Measurements from ENCODE around the gene KIAA0408.

KIAA0408 gene

DNA sequence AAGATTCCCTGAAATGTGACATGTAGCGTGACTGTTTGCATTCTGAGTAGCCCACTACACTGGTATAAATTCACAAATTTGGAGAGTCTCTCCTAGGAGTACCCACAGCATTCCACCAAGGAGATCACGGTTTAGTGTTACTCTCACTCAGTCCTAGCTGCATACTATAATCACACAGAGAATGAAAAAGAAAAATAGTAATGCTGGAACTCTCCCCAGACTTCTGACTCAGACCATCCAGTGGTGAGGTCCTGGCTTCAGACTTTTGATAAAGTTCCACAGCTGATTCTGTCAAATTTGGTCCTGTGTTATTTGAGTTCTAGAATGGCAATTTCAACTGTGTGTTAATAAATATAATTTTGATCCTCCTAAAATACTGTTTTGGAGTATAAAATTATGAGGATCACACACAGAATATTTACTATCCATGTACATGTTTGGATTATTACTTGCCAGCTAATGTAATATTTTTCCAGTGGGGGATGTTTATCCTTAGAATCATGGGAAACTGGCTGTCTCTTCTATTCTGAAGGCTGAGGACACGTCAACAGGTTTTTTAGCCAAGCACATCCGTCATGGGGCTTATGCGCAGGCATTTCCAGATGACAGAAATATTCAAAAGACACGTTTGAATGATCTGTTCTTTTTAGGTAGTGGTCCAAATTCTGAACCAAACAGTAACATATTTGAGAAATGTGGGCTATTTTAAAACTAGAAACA, 5.1 kb upstream of the KIAA0408 start:
- TF ChIP-seq, protein P1, sequence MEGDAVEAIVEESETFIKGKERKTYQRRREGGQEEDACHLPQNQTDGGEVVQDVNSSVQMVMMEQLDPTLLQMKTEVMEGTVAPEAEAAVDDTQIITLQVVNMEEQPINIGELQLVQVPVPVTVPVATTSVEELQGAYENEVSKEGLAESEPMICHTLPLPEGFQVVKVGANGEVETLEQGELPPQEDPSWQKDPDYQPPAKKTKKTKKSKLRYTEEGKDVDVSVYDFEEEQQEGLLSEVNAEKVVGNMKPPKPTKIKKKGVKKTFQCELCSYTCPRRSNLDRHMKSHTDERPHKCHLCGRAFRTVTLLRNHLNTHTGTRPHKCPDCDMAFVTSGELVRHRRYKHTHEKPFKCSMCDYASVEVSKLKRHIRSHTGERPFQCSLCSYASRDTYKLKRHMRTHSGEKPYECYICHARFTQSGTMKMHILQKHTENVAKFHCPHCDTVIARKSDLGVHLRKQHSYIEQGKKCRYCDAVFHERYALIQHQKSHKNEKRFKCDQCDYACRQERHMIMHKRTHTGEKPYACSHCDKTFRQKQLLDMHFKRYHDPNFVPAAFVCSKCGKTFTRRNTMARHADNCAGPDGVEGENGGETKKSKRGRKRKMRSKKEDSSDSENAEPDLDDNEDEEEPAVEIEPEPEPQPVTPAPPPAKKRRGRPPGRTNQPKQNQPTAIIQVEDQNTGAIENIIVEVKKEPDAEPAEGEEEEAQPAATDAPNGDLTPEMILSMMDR (conservative IDR thresholded peaks at IDR 0.05; ENCODE audit: low read length): no peak
- DNase-seq (ENCODE audit: low read depth): peak; percentile 81

DNA sequence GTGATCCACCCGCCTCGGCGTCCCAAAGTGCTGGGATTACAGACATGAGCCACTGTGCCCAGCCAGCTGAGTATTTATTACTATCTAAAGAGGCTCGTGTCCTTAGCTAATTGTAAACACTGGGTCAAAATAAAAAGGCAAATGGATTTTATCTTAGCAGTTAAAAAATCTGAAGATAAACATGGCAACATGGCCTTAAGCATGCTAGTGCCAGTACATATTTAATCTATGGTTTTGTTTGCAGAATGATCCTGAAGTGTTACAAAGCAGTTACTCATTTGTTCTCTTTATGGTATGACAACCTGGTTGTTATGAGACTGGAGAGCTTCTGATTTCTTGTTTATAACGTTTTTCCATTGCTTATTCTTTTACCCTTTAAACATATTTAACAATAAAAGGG, 3.9 kb upstream of the KIAA0408 start:
- TF ChIP-seq, protein P1 (conservative IDR thresholded peaks at IDR 0.05; ENCODE audit: low read length): no peak
- peak; percentile 11 for DNase-seq (ENCODE audit: low read depth)
- H3K4me3 ChIP-seq (ENCODE audit: low read length): no peak overlapping the region

More for the DNA sequence above, 5.1 kb upstream of the KIAA0408 start:
- no peak overlapping the region for H3K4me3 ChIP-seq (ENCODE audit: low read length)

- peak; percentile 6 for DNase-seq (ENCODE audit: low read depth)
- TF ChIP-seq, protein P1 (conservative IDR thresholded peaks at IDR 0.05; ENCODE audit: low read length): no peak; the same call in 1 of the 2 replicates
- H3K4me3 ChIP-seq (ENCODE audit: low read length): no peak overlapping the region
These were observed 3.2 kb upstream of the KIAA0408 start for GRCh38 chr6:127462376-127462775.

DNA sequence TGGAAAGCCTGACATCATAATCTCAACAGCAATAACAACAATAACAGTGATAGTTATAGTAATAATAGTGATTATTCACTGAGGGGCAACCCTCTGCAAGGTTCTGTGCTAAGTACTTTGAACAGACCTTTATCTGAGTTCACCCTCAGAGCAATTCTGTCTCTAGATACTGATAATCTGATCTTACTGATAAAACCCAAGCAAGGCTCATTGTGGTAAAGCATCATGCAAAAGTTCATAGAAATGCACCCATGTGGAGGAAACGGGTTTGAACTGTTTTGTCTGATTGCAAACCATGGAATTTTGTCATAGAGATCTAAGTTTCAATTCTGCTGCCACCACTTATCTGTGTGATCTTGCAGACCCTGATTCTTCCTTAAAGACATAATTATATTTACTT, 1.3 kb upstream of the KIAA0408 start:
- no peak overlapping the region for H3K4me3 ChIP-seq (ENCODE audit: low read length)
- DNase-seq (ENCODE audit: low read depth): no peak
- TF ChIP-seq, protein P1 (conservative IDR thresholded peaks at IDR 0.05; ENCODE audit: low read length): no peak

DNA sequence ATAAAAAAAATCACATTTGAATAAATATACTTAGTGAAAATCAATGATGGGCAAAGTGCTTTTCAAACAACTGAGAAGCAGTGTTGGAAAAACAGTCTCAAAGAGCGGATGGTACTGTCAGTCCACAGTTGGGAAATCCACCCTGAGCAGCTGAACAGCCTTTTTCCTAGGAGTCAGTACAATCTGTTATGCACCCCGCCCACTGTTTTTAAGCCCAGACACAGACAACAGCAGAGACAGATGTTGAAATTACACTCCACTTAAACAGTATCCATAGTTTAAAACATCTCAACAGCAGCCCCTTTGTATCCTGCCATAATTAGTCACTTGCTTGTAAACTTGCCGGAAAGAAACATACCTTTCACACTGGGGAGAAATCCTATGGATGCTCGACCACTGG, 372 bp downstream of the KIAA0408 start:
- H3K4me3 ChIP-seq (ENCODE audit: low read length): peak overlapping the region; percentile 33
- DNase-seq (ENCODE audit: low read depth): peak; percentile 70
- TF ChIP-seq, protein P1 (conservative IDR thresholded peaks at IDR 0.05; ENCODE audit: low read length): no peak

DNA sequence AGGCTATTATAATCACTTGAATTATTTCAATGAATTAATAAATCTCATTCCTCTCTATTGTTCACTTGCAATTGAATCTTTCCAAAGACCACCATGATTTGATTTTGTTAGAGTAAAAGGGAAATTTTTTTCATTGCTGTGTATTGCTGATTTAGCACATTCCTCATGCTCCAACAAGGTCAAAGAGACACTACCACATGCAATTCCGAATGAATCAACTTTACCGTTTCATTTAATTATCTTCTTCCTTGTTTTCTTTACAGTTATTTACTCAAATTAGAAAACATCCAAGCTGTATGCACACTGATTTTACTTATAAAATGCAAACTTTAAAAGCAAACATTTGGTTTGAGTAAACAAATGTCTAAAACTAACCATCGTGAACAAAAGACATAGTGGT, 967 bp downstream of the KIAA0408 start:
- TF ChIP-seq, protein P1 (conservative IDR thresholded peaks at IDR 0.05; ENCODE audit: low read length): no peak
- DNase-seq (ENCODE audit: low read depth): no peak
- no peak overlapping the region for H3K4me3 ChIP-seq (ENCODE audit: low read length)

DNA sequence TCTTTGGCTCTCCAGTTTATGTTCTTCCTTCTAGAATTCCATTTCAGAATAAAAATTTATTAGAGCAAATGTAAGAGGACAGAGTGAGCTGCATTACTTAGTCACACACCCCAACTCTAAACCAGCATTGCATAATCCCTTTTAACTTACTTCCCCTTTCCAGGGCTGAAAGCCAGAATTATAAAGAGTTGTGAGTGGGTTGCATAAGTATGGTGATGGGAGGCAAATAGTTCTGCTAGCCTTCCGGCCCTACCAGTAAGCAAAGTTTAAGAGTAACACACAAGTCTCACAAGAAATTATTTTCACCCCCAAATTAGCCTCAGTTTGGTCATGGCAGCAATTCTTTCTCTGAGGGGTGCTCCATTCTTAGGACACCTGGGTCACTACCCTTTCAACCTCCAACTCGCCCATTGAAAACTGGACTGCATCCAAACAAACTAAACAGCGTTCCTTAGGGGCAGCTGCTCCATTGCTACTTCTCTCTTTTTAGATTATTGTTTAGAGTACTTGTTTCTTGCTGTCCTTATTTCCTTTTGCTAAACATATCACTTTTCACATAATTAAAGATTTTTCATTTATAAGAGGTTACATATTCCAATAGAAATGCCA, 1.6 kb downstream of the KIAA0408 start:
- TF ChIP-seq, protein P1 (conservative IDR thresholded peaks at IDR 0.05; ENCODE audit: low read length): no peak
- DNase-seq (ENCODE audit: low read depth): peak; percentile 84
- H3K4me3 ChIP-seq (ENCODE audit: low read length): no peak overlapping the region

Measured in AG10803 (cell line).